Measurements from ENCODE around the gene NPAS3.

NPAS3 gene

DNA sequence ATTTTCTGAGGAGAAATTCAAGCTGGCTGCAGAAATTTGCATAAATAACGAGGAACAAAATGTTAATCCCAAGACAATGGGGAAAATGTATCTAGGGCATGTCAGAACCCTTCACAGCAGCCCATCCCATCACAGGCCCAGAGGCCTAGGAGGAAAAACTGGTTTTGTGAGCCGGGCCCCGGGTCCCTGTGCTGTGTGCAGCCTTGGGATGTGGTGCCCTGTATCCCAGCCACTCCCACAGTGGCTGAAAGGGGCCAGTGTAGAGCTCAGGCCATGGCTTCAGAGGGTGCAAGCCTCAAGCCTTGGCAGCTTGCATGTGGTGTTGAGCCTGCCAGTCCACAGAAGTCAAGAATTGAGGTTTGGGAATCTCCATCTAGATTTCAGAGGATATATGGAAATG, 57.7 kb downstream of the NPAS3 start:
- no peak overlapping the region for H3K4me3 ChIP-seq (ENCODE audit: low read depth, low read length)
- no peak for DNase-seq (ENCODE audit: low read depth)
- TF ChIP-seq, protein P1, sequence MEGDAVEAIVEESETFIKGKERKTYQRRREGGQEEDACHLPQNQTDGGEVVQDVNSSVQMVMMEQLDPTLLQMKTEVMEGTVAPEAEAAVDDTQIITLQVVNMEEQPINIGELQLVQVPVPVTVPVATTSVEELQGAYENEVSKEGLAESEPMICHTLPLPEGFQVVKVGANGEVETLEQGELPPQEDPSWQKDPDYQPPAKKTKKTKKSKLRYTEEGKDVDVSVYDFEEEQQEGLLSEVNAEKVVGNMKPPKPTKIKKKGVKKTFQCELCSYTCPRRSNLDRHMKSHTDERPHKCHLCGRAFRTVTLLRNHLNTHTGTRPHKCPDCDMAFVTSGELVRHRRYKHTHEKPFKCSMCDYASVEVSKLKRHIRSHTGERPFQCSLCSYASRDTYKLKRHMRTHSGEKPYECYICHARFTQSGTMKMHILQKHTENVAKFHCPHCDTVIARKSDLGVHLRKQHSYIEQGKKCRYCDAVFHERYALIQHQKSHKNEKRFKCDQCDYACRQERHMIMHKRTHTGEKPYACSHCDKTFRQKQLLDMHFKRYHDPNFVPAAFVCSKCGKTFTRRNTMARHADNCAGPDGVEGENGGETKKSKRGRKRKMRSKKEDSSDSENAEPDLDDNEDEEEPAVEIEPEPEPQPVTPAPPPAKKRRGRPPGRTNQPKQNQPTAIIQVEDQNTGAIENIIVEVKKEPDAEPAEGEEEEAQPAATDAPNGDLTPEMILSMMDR (IDR thresholded peaks at IDR 0.05; ENCODE audit: low read depth, low read length, missing control alignments): no peak
- in situ Hi-C loops (cut with HindIII; ENCODE audit: low sequenced_read_pairs): no loop called here

DNA sequence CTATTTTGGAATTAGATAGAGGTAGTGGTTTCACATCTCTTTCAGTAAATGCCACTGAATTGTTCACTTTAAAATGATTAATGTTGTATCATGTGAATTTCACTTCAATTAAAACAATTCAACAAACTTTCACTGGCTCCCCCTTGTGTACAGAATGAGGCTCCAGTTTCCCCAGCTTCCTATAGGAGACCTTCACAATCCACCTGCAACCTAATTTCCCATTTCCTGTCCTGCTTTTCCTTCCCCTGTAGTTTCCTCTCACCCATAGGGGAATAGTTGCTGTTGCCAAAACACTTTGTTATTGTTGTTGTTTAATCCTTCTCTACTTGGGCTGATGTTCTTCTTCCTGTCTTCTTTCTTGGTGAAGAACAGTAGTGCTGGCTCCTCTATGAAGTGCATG, 59.8 kb downstream of the NPAS3 start:
- no peak overlapping the region for H3K4me3 ChIP-seq (ENCODE audit: low read depth, low read length)
- in situ Hi-C loops (cut with HindIII; ENCODE audit: low sequenced_read_pairs): no loop called here
- DNase-seq (ENCODE audit: low read depth): no peak
- TF ChIP-seq, protein P1 (IDR thresholded peaks at IDR 0.05; ENCODE audit: low read depth, low read length, missing control alignments): peak; percentile 62

DNA sequence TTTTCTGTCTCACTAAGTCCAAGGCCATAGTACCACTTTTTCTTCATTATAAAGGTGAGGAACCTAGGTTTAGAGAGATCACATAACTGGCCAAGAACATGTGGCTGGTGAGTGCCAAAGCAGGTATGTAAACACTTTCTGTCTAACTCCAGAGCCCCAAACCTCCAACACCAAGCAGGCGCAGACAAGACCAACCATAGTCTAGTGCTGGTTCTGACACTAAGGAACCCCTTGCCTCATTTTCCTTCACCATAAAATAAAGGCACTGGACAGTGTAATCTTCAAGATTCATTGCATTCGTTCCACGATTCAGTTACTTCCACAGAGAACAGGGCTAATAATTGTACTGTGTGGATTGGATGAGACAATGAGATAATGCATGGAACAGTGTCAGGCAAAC, 71.0 kb downstream of the NPAS3 start:
- H3K4me3 ChIP-seq (ENCODE audit: low read depth, low read length): no peak overlapping the region
- in situ Hi-C loops (cut with HindIII; ENCODE audit: low sequenced_read_pairs): no loop called here
- no peak for DNase-seq (ENCODE audit: low read depth)
- TF ChIP-seq, protein P1 (IDR thresholded peaks at IDR 0.05; ENCODE audit: low read depth, low read length, missing control alignments): no peak

DNA sequence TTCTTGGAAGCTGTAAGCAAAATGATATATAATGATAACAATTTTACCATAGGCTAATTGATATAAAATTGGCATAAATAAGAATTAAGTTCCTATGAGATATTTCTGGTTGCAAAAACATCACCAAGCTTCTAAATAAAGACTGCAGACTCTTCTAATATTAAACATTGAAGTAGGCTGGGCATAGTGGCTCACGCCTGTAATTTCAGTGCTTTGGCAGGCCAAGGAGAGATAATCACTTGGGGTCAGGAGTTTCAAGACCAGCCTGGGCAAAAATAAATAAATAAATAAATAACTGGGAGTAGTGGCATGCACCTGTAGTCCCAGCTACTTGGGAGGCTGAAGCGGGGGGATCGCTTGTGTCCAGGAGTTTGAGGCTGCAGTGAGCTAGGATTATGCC, 71.8 kb downstream of the NPAS3 start:
- DNase-seq (ENCODE audit: low read depth): no peak
- TF ChIP-seq, protein P1 (IDR thresholded peaks at IDR 0.05; ENCODE audit: low read depth, low read length, missing control alignments): no peak
- H3K4me3 ChIP-seq (ENCODE audit: low read depth, low read length): no peak overlapping the region
- in situ Hi-C loops (cut with HindIII; ENCODE audit: low sequenced_read_pairs): no loop called here

DNA sequence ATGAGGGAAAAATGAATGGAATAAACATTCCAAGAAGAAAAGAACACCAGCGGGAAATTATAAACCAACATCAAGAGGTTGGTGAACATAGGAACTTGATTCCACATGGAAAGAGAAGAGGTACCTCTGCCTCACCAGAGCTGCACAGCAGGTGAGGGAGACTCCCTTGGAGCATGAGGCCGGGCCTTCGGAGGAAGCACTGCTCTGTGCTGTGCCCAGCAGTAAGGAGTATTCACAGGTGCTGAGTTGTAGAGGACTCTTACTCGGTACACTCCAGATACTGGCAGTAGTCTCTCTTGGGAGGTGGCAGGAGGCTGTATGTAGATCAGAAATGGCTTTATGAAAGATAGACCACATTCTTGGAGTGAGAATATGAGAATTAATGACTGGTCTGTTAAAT, 76.0 kb downstream of the NPAS3 start:
- H3K4me3 ChIP-seq (ENCODE audit: low read depth, low read length): no peak overlapping the region
- in situ Hi-C loops (cut with HindIII; ENCODE audit: low sequenced_read_pairs): no loop called here
- TF ChIP-seq, protein P1 (IDR thresholded peaks at IDR 0.05; ENCODE audit: low read depth, low read length, missing control alignments): no peak
- DNase-seq (ENCODE audit: low read depth): no peak

DNA sequence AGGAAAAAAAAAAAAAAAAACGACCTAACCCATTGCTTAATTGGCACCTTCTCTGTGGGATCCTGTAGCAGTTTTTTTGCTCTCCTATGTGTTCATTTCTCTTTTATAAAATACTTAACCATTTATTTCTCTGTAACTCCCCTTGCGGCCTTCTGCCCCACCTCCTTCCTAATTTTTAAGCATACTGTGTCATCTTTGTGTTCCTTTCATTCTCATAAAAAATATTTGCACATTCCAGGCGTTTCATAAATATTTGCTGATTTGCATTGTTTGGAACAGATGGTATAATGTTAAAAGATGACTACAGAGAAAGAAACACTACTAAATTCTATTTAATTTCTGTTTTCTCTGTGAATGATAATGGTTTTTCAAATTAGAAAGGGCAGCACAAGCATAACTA, 77.9 kb downstream of the NPAS3 start:
- in situ Hi-C loops (cut with HindIII; ENCODE audit: low sequenced_read_pairs): no loop called here
- TF ChIP-seq, protein P1 (IDR thresholded peaks at IDR 0.05; ENCODE audit: low read depth, low read length, missing control alignments): no peak
- DNase-seq (ENCODE audit: low read depth): no peak
- no peak overlapping the region for H3K4me3 ChIP-seq (ENCODE audit: low read depth, low read length)

DNA sequence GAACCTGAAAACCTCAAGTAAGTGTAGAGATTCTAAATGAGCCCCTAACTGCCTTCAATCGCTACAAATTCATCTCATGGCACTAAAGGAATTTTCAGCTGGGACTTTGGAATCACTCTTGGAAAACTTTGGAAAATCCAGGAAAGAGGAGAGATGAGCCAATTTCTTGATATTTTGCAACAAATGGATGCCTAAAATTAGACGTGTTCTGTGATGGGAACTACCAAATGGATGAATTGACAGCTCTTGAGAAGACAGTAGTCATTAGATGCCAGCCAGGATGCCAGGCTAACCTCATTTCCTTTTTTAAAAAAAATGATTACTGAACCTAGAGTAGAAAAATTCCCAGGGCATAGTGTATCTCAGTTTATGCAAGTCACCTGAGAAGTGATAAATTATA, 78.3 kb downstream of the NPAS3 start:
- in situ Hi-C loops (cut with HindIII; ENCODE audit: low sequenced_read_pairs): no loop called here
- DNase-seq (ENCODE audit: low read depth): no peak
- TF ChIP-seq, protein P1 (IDR thresholded peaks at IDR 0.05; ENCODE audit: low read depth, low read length, missing control alignments): no peak
- H3K4me3 ChIP-seq (ENCODE audit: low read depth, low read length): no peak overlapping the region

Data from astrocyte of the cerebellum (primary cell).